HFF-Myc (cell line): ENCODE data around the gene GPHN.
A peak's percentile ranks its signal among the peaks of the same experiment; 100 is the strongest.
"Not testable (repeated sequence)": the region's sequence is repeated elsewhere in the genome, so short reads cannot be mapped to it uniquely, and the experiment has no call there.

ENCODE experiments used
- DNase-seq: peaks from one replicate; pipeline ENCODE4 v3.0.0-alpha.2; 2011; ENCODE audit warnings: low read depth; ENCODE audit errors: extremely low read depth
- H3K4me3 ChIP-seq: replicated peaks from 2 replicates; pipeline ENCODE4 v1.5.1; 2011; ENCODE audit warnings: low read depth, mild to moderate bottlenecking, control low read depth, low read length
- CTCF ChIP-seq: IDR thresholded peaks from 2 replicates; pipeline ENCODE4 v1.5.1; 2012; ENCODE audit warnings: mild to moderate bottlenecking, low read depth, low read length, control low read depth; ENCODE audit errors: missing control alignments

Gene GPHN

GRCh38 chr14:66696326-66696725 is 188.4 kb downstream of the GPHN start:
- H3K4me3 ChIP-seq: no peak overlapping the region
- TF ChIP-seq CTCF: no peak
- no peak for DNase-seq

- H3K4me3 ChIP-seq: no peak overlapping the region
- TF ChIP-seq CTCF: no peak
- no peak for DNase-seq
These were observed 190.6 kb downstream of the GPHN start for GRCh38 chr14:66698503-66698902.

GRCh38 chr14:66701813-66702212 is 193.9 kb downstream of the GPHN start:
- TF ChIP-seq CTCF: no peak
- no peak for DNase-seq
- H3K4me3 ChIP-seq: no peak overlapping the region

GRCh38 chr14:66708267-66708666 is 200.3 kb downstream of the GPHN start:
- TF ChIP-seq CTCF: no peak
- no peak for DNase-seq
- no peak overlapping the region for H3K4me3 ChIP-seq

GRCh38 chr14:66709291-66709690 is 201.3 kb downstream of the GPHN start:
- no peak for TF ChIP-seq CTCF
- DNase-seq: peak; percentile 2
- no peak overlapping the region for H3K4me3 ChIP-seq

GRCh38 chr14:66714291-66714690 is 206.3 kb downstream of the GPHN start:
- DNase-seq, H3K4me3 ChIP-seq: not testable (repeated sequence)

- H3K4me3 ChIP-seq, DNase-seq: not testable (repeated sequence)
These were observed 207.4 kb downstream of the GPHN start for GRCh38 chr14:66715313-66715712.

- H3K4me3 ChIP-seq: no peak overlapping the region
- DNase-seq: no peak
- TF ChIP-seq CTCF: no peak
These were observed 208.3 kb downstream of the GPHN start for GRCh38 chr14:66716227-66716626.
